HG02973 (cell line): ENCODE results near the gene ACVR2A.

Experiments used
- ATAC-seq: cut with Tn5 transposase; IDR thresholded peaks from one replicate; pipeline ENCODE4 v1.9.1; 2021; ENCODE audit warnings: moderate library complexity; ENCODE audit not compliant: unreplicated experiment

The ACVR2A gene

GRCh38 chr2:147844697-147845410 lies at the start of gene ACVR2A:
Gene ACVR2A, plus strand, starts transcription at chr2:147845029. Its CDS starts 124 bp downstream, at chr2:147845153.
- peak; percentile 43 for ATAC-seq

GRCh38 chr2:147800316-147800715 lies 44.5 kb upstream of the ACVR2A start:
- ATAC-seq = no peak

- ATAC-seq = no peak
Observed at GRCh38 chr2:147806846-147807245, 38.0 kb upstream of the ACVR2A start.

- ATAC-seq = no peak
Observed at GRCh38 chr2:147808520-147808919, 36.3 kb upstream of the ACVR2A start.

- no peak for ATAC-seq
Observed at GRCh38 chr2:147810883-147811765, 33.7 kb upstream of the ACVR2A start.

GRCh38 chr2:147818741-147819140 lies 26.1 kb upstream of the ACVR2A start:
- ATAC-seq = no peak

GRCh38 chr2:147824620-147825019 lies 20.2 kb upstream of the ACVR2A start:
- ATAC-seq = no peak

- ATAC-seq = no peak
Observed at GRCh38 chr2:147826278-147827087, 18.3 kb upstream of the ACVR2A start.

GRCh38 chr2:147827088-147827375 lies 17.8 kb upstream of the ACVR2A start:
- no peak for ATAC-seq

GRCh38 chr2:147829106-147829505 lies 15.7 kb upstream of the ACVR2A start:
- ATAC-seq = no peak

GRCh38 chr2:147836099-147836498 lies 8.7 kb upstream of the ACVR2A start:
- no peak for ATAC-seq

GRCh38 chr2:147843391-147843863 lies 1.4 kb upstream of the ACVR2A start:
- no peak for ATAC-seq

GRCh38 chr2:147843864-147844696 lies 749 bp upstream of the ACVR2A start:
- peak; percentile 85 for ATAC-seq

GRCh38 chr2:147845411-147845971 lies 662 bp downstream of the ACVR2A start:
- ATAC-seq = peak; percentile 43

- ATAC-seq = no peak
Observed at GRCh38 chr2:147846412-147847081, 1.7 kb downstream of the ACVR2A start.

GRCh38 chr2:147847746-147848391 lies 3.0 kb downstream of the ACVR2A start:
- ATAC-seq = no peak

- ATAC-seq = no peak
Observed at GRCh38 chr2:147850838-147851237, 6.0 kb downstream of the ACVR2A start.

- ATAC-seq = no peak
Observed at GRCh38 chr2:147851244-147851930, 6.6 kb downstream of the ACVR2A start.
